Liver (tissue), 9 donors: ENCODE results near the gene GLYATL3. TPM values are rescaled to one million over a fixed set of nuclear protein-coding genes. Genes with fewer than 3 reads are reported as not detected.
A peak's percentile ranks its signal among the peaks of the same experiment; 100 is the strongest.

Source experiments
- DNase-seq: peaks from one replicate; pipeline ENCODE4 v3.0.0-alpha.2; 2017; ENCODE audit warnings: low spot score
- H3K27ac ChIP-seq, 2 donors: one replicate each; pipeline ENCODE4 v1.7.0; 2013; ENCODE audit warnings: inconsistent platforms in 2 of 2, low read length in 2 of 2, control low read depth in 1 of 2, low read depth in 1 of 2, mild to moderate bottlenecking in 1 of 2
- H3K27me3 ChIP-seq, 4 donors: one replicate each; pipeline versions ENCODE4 v1.6.1 to v1.7.0; 2013; ENCODE audit warnings: low read length in 3 of 4, inconsistent platforms in 1 of 4, mild to moderate bottlenecking in 1 of 4, moderate library complexity in 1 of 4; ENCODE audit not compliant: control insufficient read depth in 4 of 4, insufficient read depth in 4 of 4
- H3K36me3 ChIP-seq, 4 donors: one replicate each; pipeline versions ENCODE4 v1.6.1 to v1.7.0; 2013; ENCODE audit warnings: low read length in 3 of 4, mild to moderate bottlenecking in 3 of 4, low read depth in 1 of 4, moderate library complexity in 1 of 4; ENCODE audit not compliant: control insufficient read depth in 4 of 4, insufficient read depth in 3 of 4
- H3K4me1 ChIP-seq, 4 donors: one replicate each; pipeline versions ENCODE4 v1.6.1 to v1.7.0; 2013; ENCODE audit warnings: low read length in 3 of 4, mild to moderate bottlenecking in 3 of 4, moderate library complexity in 1 of 4; ENCODE audit not compliant: control insufficient read depth in 4 of 4, insufficient read depth in 4 of 4
- H3K4me3 ChIP-seq, 3 donors: one replicate each; pipeline versions ENCODE4 v1.6.1 to v1.7.0; 2013; ENCODE audit warnings: low read length in 3 of 3, control low read depth in 1 of 3, low read depth in 1 of 3, mild to moderate bottlenecking in 1 of 3
- H3K9ac ChIP-seq, 2 donors: one replicate each; pipeline ENCODE4 v1.7.0; 2013; ENCODE audit warnings: low read length in 2 of 2, mild to moderate bottlenecking in 2 of 2, moderate library complexity in 2 of 2, control low read depth in 1 of 2, low read depth in 1 of 2
- H3K9me3 ChIP-seq, 4 donors: one replicate each; pipeline versions ENCODE4 v1.6.1 to v1.7.0; 2013; ENCODE audit warnings: low read length in 3 of 4; ENCODE audit not compliant: control insufficient read depth in 4 of 4
- EGR1 ChIP-seq, 2 donors: IDR thresholded peaks; 2 replicates each; pipeline ENCODE4 v1.6.1; 2016 to 2018; ENCODE audit warnings: antibody characterized with exemption in 2 of 2, low read depth in 2 of 2
- FOXA1 ChIP-seq: IDR thresholded peaks from 2 replicates; pipeline ENCODE4 v1.6.1; 2016; ENCODE audit warnings: antibody characterized with exemption
- FOXA2 ChIP-seq: IDR thresholded peaks from 2 replicates; pipeline ENCODE4 v1.6.1; 2016; ENCODE audit warnings: antibody characterized with exemption
- HNF4A ChIP-seq, 2 donors: conservative IDR thresholded peaks; 2 replicates each; pipeline ENCODE4 v1.6.1; 2016; ENCODE audit warnings: antibody characterized with exemption in 2 of 2, mild to moderate bottlenecking in 2 of 2
- HNF4G ChIP-seq: IDR thresholded peaks from 2 replicates; pipeline ENCODE4 v1.6.1; 2016; ENCODE audit warnings: antibody characterized with exemption
- JUND ChIP-seq, 2 donors: IDR thresholded peaks; 2 replicates each; pipeline ENCODE4 v1.6.1; 2016; ENCODE audit warnings: antibody characterized with exemption in 2 of 2
- NR2F2 ChIP-seq: IDR thresholded peaks from 2 replicates; pipeline ENCODE4 v1.6.1; 2016; ENCODE audit warnings: antibody characterized with exemption
- RAD21 ChIP-seq, 2 donors: IDR thresholded peaks; 2 replicates each; pipeline ENCODE4 v1.6.1; 2016; ENCODE audit warnings: antibody characterized with exemption in 2 of 2, mild to moderate bottlenecking in 2 of 2
- RXRA ChIP-seq, 2 donors: IDR thresholded peaks; 2 replicates each; pipeline ENCODE4 v1.6.1; 2017 to 2018; ENCODE audit warnings: antibody characterized with exemption in 2 of 2, mild to moderate bottlenecking in 1 of 2
- SP1 ChIP-seq: IDR thresholded peaks from 2 replicates; pipeline ENCODE4 v1.6.1; 2018; ENCODE audit warnings: antibody characterized with exemption, mild to moderate bottlenecking
- TAF1 ChIP-seq: conservative IDR thresholded peaks from 2 replicates; pipeline ENCODE4 v1.6.1; 2016; ENCODE audit warnings: antibody characterized with exemption, mild to moderate bottlenecking
- YY1 ChIP-seq: IDR thresholded peaks from 2 replicates; pipeline ENCODE4 v1.6.1; 2016; ENCODE audit warnings: antibody characterized with exemption, mild to moderate bottlenecking
- WGBS: extraction: QIAGEN DNeasy Blood & Tissue Kit; methylation state at CpG from one replicate; pipeline ENCODE4 v1.1.7; 2013; 5-methylcytosine and 5-hydroxymethylcytosine counted together
- polyA plus RNA-seq, 2 donors: library from polyadenylated mRNA; stranded (reverse) in 1 of 2; unstranded in 1 of 2; fragments of 200-250 nt in 1 of 2; fragments of >200 nt in 1 of 2; fragmentation: Nextera tagmentation in 1 of 2; extraction: Ambion mirVana in 1 of 2; gene quantifications; one replicate each; pipeline versions ENCODE4 v1.2.1 to v1.2.3, GENCODE V29; 2013 to 2015
- total RNA-seq, 2 donors: library from RNA; depleted of rRNA; stranded (reverse); fragments of >200 nt; gene quantifications; one replicate each; pipeline ENCODE4 v1.2.3, GENCODE V29; 2014
- TF ChIP-seq, protein P1 (sequence below): fragments of 150-350 bp; IDR thresholded peaks from 2 replicates; pipeline ENCODE4 v1.5.1; 2017; ENCODE audit warnings: improper control_type of control experiment, low read depth, low read length; ENCODE audit not compliant: missing input control
- TF ChIP-seq, protein P2 (sequence below): IDR thresholded peaks from 2 replicates; pipeline ENCODE4 v1.6.1; 2016; ENCODE audit warnings: antibody characterized with exemption
- TF ChIP-seq, protein P3 (sequence below): IDR thresholded peaks from 2 replicates; pipeline ENCODE4 v1.6.1; 2016; ENCODE audit warnings: antibody characterized with exemption
- TF ChIP-seq, protein P4 (sequence below): IDR thresholded peaks from 2 replicates; pipeline ENCODE4 v1.6.1; 2016; ENCODE audit warnings: antibody characterized with exemption, mild to moderate bottlenecking
- TF ChIP-seq, protein P5 (sequence below): IDR thresholded peaks from 2 replicates; pipeline ENCODE4 v1.6.1; 2016; ENCODE audit warnings: antibody characterized with exemption
- donor health status: healthy.
- donor health status: healthy.
- donor health status: healthy.
- donor health status: healthy.
- donor health status: healthy.

The GLYATL3 gene
- total and polyA plus RNA-seq, 4 donors: 0.09 TPM; not detected in 3

- Histone ChIP-seq H3K27me3 (no peaks in the 10 kb centered on the region), H3K4me1 (peaks cover 6 to 23% (median 20%) of the 10 kb centered on the region in 4 donors), H3K4me3 (no peak overlapping the region), H3K27ac (no peak overlapping the region), H3K36me3 (no peaks in the 10 kb centered on the region), H3K9ac (no peak overlapping the region), H3K9me3 (no peaks in the 10 kb centered on the region)
- 78% methylated on average over 2 of the region's 2 CpGs for WGBS
- no peak for DNase-seq
- TF ChIP-seq EGR1 (IDR thresholded peaks at IDR 0.05; ENCODE audit: low read depth in 2 of 2) (no peak), FOXA2 (no peak)
- TF ChIP-seq, protein P1, sequence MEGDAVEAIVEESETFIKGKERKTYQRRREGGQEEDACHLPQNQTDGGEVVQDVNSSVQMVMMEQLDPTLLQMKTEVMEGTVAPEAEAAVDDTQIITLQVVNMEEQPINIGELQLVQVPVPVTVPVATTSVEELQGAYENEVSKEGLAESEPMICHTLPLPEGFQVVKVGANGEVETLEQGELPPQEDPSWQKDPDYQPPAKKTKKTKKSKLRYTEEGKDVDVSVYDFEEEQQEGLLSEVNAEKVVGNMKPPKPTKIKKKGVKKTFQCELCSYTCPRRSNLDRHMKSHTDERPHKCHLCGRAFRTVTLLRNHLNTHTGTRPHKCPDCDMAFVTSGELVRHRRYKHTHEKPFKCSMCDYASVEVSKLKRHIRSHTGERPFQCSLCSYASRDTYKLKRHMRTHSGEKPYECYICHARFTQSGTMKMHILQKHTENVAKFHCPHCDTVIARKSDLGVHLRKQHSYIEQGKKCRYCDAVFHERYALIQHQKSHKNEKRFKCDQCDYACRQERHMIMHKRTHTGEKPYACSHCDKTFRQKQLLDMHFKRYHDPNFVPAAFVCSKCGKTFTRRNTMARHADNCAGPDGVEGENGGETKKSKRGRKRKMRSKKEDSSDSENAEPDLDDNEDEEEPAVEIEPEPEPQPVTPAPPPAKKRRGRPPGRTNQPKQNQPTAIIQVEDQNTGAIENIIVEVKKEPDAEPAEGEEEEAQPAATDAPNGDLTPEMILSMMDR: no peak
- TF ChIP-seq, protein P2, sequence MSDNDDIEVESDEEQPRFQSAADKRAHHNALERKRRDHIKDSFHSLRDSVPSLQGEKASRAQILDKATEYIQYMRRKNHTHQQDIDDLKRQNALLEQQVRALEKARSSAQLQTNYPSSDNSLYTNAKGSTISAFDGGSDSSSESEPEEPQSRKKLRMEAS: no peak
Observed at GRCh38 chr6:49530141-49530776, 30.5 kb downstream of the GLYATL3 start.

DNA sequence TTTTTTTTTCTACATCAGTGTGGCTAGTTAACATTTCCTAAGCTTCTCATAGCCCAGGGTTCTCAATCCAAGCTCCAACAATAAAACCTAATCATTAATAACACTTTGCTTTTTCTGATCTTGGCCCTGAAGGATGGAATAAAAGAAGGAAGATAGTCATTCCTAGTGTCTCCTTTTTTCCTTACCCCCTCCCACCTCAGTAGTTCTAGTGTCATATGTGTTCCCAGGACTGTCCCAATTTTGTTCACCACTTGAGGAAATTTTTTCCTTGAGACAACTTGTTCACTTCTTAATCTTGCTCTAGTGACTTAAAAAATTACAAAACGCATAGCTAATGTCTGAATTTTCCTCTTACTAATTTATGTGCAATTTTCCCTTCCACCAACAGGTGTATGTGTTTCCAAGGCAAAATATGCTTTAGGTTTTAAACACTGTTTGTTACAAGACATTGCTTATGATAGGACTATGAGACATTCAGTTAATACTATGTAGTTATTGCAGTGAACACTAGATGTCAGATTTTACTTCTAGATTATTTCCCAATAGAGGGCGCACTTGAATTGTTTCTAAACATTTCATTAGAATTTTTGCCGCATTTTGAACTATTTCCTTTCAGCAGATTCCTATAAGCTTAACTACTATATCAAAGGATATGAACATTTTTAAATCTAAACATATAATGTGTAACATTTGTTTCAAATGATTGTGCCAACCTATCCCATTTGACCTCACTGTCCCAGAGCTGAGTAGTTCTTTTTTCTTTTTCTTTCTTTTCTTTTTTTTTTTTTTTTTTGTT, 32.2 kb downstream of the GLYATL3 start:
- no peak overlapping the region for H3K27ac ChIP-seq
- no peak for DNase-seq
- H3K9ac ChIP-seq: peak overlapping the region; percentile 38 to 78
- no peaks in the 10 kb centered on the region for H3K27me3 ChIP-seq
- H3K9me3 ChIP-seq: no peaks in the 10 kb centered on the region
- peaks cover 0 to 9% (median 7%) of the 10 kb centered on the region in 4 donors for H3K4me1 ChIP-seq
- 3% methylated on average over 3 of the region's 3 CpGs for WGBS
- H3K36me3 ChIP-seq: no peaks in the 10 kb centered on the region
- TF ChIP-seq RXRA (IDR thresholded peaks at IDR 0.05): peak in 1 of 2 donors; percentile 19
- TF ChIP-seq, protein P1: peak; percentile 74
- TF ChIP-seq RAD21 (IDR thresholded peaks at IDR 0.05): peak; percentile 95 to 96
- TF ChIP-seq HNF4G: no peak
- TF ChIP-seq, protein P3, sequence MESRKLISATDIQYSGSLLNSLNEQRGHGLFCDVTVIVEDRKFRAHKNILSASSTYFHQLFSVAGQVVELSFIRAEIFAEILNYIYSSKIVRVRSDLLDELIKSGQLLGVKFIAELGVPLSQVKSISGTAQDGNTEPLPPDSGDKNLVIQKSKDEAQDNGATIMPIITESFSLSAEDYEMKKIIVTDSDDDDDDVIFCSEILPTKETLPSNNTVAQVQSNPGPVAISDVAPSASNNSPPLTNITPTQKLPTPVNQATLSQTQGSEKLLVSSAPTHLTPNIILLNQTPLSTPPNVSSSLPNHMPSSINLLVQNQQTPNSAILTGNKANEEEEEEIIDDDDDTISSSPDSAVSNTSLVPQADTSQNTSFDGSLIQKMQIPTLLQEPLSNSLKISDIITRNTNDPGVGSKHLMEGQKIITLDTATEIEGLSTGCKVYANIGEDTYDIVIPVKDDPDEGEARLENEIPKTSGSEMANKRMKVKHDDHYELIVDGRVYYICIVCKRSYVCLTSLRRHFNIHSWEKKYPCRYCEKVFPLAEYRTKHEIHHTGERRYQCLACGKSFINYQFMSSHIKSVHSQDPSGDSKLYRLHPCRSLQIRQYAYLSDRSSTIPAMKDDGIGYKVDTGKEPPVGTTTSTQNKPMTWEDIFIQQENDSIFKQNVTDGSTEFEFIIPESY: no peak
- TF ChIP-seq FOXA1: no peak
- peak; percentile 28 for TF ChIP-seq YY1
- TF ChIP-seq, protein P4, sequence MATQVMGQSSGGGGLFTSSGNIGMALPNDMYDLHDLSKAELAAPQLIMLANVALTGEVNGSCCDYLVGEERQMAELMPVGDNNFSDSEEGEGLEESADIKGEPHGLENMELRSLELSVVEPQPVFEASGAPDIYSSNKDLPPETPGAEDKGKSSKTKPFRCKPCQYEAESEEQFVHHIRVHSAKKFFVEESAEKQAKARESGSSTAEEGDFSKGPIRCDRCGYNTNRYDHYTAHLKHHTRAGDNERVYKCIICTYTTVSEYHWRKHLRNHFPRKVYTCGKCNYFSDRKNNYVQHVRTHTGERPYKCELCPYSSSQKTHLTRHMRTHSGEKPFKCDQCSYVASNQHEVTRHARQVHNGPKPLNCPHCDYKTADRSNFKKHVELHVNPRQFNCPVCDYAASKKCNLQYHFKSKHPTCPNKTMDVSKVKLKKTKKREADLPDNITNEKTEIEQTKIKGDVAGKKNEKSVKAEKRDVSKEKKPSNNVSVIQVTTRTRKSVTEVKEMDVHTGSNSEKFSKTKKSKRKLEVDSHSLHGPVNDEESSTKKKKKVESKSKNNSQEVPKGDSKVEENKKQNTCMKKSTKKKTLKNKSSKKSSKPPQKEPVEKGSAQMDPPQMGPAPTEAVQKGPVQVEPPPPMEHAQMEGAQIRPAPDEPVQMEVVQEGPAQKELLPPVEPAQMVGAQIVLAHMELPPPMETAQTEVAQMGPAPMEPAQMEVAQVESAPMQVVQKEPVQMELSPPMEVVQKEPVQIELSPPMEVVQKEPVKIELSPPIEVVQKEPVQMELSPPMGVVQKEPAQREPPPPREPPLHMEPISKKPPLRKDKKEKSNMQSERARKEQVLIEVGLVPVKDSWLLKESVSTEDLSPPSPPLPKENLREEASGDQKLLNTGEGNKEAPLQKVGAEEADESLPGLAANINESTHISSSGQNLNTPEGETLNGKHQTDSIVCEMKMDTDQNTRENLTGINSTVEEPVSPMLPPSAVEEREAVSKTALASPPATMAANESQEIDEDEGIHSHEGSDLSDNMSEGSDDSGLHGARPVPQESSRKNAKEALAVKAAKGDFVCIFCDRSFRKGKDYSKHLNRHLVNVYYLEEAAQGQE: no peak
- TF ChIP-seq, protein P5, sequence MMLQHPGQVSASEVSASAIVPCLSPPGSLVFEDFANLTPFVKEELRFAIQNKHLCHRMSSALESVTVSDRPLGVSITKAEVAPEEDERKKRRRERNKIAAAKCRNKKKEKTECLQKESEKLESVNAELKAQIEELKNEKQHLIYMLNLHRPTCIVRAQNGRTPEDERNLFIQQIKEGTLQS: no peak
- no peak for TF ChIP-seq TAF1
- no peak for TF ChIP-seq FOXA2
- peak; percentile 17 to 53 for TF ChIP-seq HNF4A (conservative IDR thresholded peaks at IDR 0.05)
- TF ChIP-seq, protein P2: no peak
- no peak for TF ChIP-seq JUND (IDR thresholded peaks at IDR 0.05)
- TF ChIP-seq NR2F2: no peak
- no peak for TF ChIP-seq SP1
- peak overlapping the region in 2 of 3 donors; percentile 40 to 44 for H3K4me3 ChIP-seq
